Astrocyte (in vitro differentiated cells and primary cell): ENCODE measurements around the gene CORO7. TPM values are rescaled to one million over a fixed set of nuclear protein-coding genes. Genes with fewer than 3 reads are reported as not detected.

Experiments used
- DNase-seq: peaks from one replicate; pipeline ENCODE4 v3.0.0-alpha.2; 2010; ENCODE audit warnings: low read depth
- FAIRE-seq: peaks from 2 replicates; lab custom pipeline; 2011; peaks lifted over from hg19 to GRCh38; lab: Jason Lieb, UNC
- H2AFZ ChIP-seq: 2 replicates; pipeline ENCODE4 v1.6.0; 2012; ENCODE audit warnings: low read depth, low read length, inconsistent platforms
- H3K27ac ChIP-seq: 2 replicates; pipeline ENCODE4 v1.5.1; 2011; ENCODE audit warnings: low read depth, low read length, inconsistent platforms
- H3K27me3 ChIP-seq: 2 replicates; pipeline ENCODE4 v1.6.0; 2011; ENCODE audit warnings: low read length, inconsistent platforms; ENCODE audit not compliant: insufficient read depth
- H3K36me3 ChIP-seq: 2 replicates; pipeline ENCODE4 v1.5.1; 2011; ENCODE audit warnings: low read length, inconsistent platforms; ENCODE audit not compliant: insufficient read depth
- H3K4me1 ChIP-seq: 2 replicates; pipeline ENCODE4 v1.5.1; 2011; ENCODE audit warnings: low read length, inconsistent platforms; ENCODE audit not compliant: insufficient read depth
- H3K4me2 ChIP-seq: 2 replicates; pipeline ENCODE4 v1.6.0; 2012; ENCODE audit warnings: low read length, inconsistent platforms
- H3K4me3 ChIP-seq: 2 replicates; pipeline ENCODE4 v1.5.1; 2011; ENCODE audit warnings: low read depth, mild to moderate bottlenecking, low read length, inconsistent platforms; ENCODE audit not compliant: insufficient read depth
- H3K79me2 ChIP-seq: 2 replicates; pipeline ENCODE4 v1.6.0; 2012; ENCODE audit warnings: mild to moderate bottlenecking, low read length, inconsistent platforms; ENCODE audit not compliant: insufficient read depth
- H3K9ac ChIP-seq: 2 replicates; pipeline ENCODE4 v1.6.0; 2012; ENCODE audit warnings: mild to moderate bottlenecking, low read length, inconsistent platforms
- H3K9me3 ChIP-seq: 2 replicates; pipeline ENCODE4 v1.5.1; 2012; ENCODE audit warnings: low read depth, mild to moderate bottlenecking, low read length, inconsistent platforms; ENCODE audit not compliant: insufficient read depth
- H4K20me1 ChIP-seq: 2 replicates; pipeline ENCODE4 v1.6.0; 2012; ENCODE audit warnings: low read length, inconsistent platforms; ENCODE audit not compliant: insufficient read depth
- H3K27ac Mint-ChIP-seq: one replicate; pipeline ENCODE4 v1.8.0; 2021; ENCODE audit warnings: mild to moderate bottlenecking, mixed read lengths; ENCODE audit not compliant: unreplicated experiment
- H3K27me3 Mint-ChIP-seq: one replicate; pipeline ENCODE4 v1.8.0; 2021; ENCODE audit warnings: low read depth, mixed read lengths; ENCODE audit not compliant: unreplicated experiment
- H3K36me3 Mint-ChIP-seq: one replicate; pipeline ENCODE4 v1.8.0; 2021; ENCODE audit warnings: low read depth, mixed read lengths; ENCODE audit not compliant: unreplicated experiment
- H3K4me1 Mint-ChIP-seq: one replicate; pipeline ENCODE4 v1.8.0; 2021; ENCODE audit warnings: low read depth, mixed read lengths; ENCODE audit not compliant: unreplicated experiment
- H3K4me3 Mint-ChIP-seq: one replicate; pipeline ENCODE4 v1.8.0; 2021; ENCODE audit warnings: mild to moderate bottlenecking, moderate library complexity, mixed read lengths; ENCODE audit not compliant: unreplicated experiment
- H3K9me3 Mint-ChIP-seq: one replicate; pipeline ENCODE4 v1.8.0; 2021; ENCODE audit warnings: mild to moderate bottlenecking, mixed read lengths; ENCODE audit not compliant: unreplicated experiment
- CTCF ChIP-seq: IDR thresholded peaks from 2 replicates; pipeline ENCODE4 v1.5.1; 2011; ENCODE audit warnings: low read depth, mild to moderate bottlenecking, inconsistent platforms, low read length, moderate library complexity; ENCODE audit not compliant: insufficient read depth
- EZH2 ChIP-seq: IDR thresholded peaks from 2 replicates; pipeline ENCODE4 v1.6.1; 2012; ENCODE audit warnings: mild to moderate bottlenecking, low read length, inconsistent platforms; ENCODE audit not compliant: insufficient read depth
- total RNA-seq: library from RNA; stranded (reverse); gene quantifications from 2 replicates; pipeline ENCODE4 v1.2.1, GENCODE V29; 2021

The CORO7 gene
- total RNA-seq, 1 donor from 2014 or later: 26.4 TPM

- Histone ChIP-seq H3K9ac (peak overlapping the region; percentile 62), H3K9me3 (no peaks in the 10 kb centered on the region), H2AFZ (peak overlapping the region; percentile 37), H3K36me3 (no peaks in the 10 kb centered on the region), H3K27ac (no peak overlapping the region), H4K20me1 (peaks cover 87% of the 10 kb centered on the region), H3K79me2 (peaks cover 85% of the 10 kb centered on the region), H3K4me2 (peak overlapping the region; percentile 87), H3K4me1 (peaks cover 25% of the 10 kb centered on the region), H3K27me3 (no peaks in the 10 kb centered on the region), H3K4me3 (peak overlapping the region; percentile 50)
- FAIRE-seq (no peak), DNase-seq (no peak)
- TF ChIP-seq CTCF: no peak
- no peak for TF ChIP-seq EZH2
- Mint-ChIP-seq H3K27ac (no peak overlapping the region), H3K36me3 (no peaks in the 10 kb centered on the region), H3K4me3 (no peak overlapping the region), H3K4me1 (peaks cover 11% of the 10 kb centered on the region), H3K27me3 (no peaks in the 10 kb centered on the region), H3K9me3 (no peaks in the 10 kb centered on the region)
Measured at GRCh38 chr16:4327386-4328045, 88.9 kb downstream of the CORO7 start.

- peaks cover 30% of the 10 kb centered on the region for H3K4me1 ChIP-seq
- no peak for FAIRE-seq
- H3K36me3 ChIP-seq: no peaks in the 10 kb centered on the region
Measured at GRCh38 chr16:4325253-4325758, 91.1 kb downstream of the CORO7 start.

More at GRCh38 chr16:4325253-4325758, 91.1 kb downstream of the CORO7 start:
- Mint-ChIP-seq H3K9me3 (no peaks in the 10 kb centered on the region), H3K27me3 (no peaks in the 10 kb centered on the region), H3K4me1 (peaks cover 11% of the 10 kb centered on the region), H3K27ac (no peak overlapping the region), H3K4me3 (no peak overlapping the region), H3K36me3 (no peaks in the 10 kb centered on the region)
- H3K27me3 ChIP-seq: no peaks in the 10 kb centered on the region
- peaks cover 92% of the 10 kb centered on the region for H3K79me2 ChIP-seq
- H3K4me3 ChIP-seq: no peak overlapping the region
- no peak overlapping the region for H2AFZ ChIP-seq
- peaks cover 89% of the 10 kb centered on the region for H4K20me1 ChIP-seq
- no peak overlapping the region for H3K4me2 ChIP-seq
- TF ChIP-seq EZH2 (no peak), CTCF (no peak)
- H3K9me3 ChIP-seq: no peaks in the 10 kb centered on the region
- DNase-seq: no peak
- H3K9ac ChIP-seq: no peak overlapping the region
- no peak overlapping the region for H3K27ac ChIP-seq
